ENCODE measurements around the gene DVL3.
"Not testable (repeated sequence)": the region's sequence is repeated elsewhere in the genome, so short reads cannot be mapped to it uniquely, and the experiment has no call there.

The DVL3 gene

GRCh38 chr3:184155644-184156521 lies 706 bp downstream of the DVL3 start:
- in situ Hi-C loops (cut with MboI; ENCODE audit: low sequenced_read_pairs) = no loop called here

GRCh38 chr3:184156522-184156955 lies 1.4 kb downstream of the DVL3 start:
- in situ Hi-C loops (cut with MboI; ENCODE audit: low sequenced_read_pairs) = no loop called here

DNA sequence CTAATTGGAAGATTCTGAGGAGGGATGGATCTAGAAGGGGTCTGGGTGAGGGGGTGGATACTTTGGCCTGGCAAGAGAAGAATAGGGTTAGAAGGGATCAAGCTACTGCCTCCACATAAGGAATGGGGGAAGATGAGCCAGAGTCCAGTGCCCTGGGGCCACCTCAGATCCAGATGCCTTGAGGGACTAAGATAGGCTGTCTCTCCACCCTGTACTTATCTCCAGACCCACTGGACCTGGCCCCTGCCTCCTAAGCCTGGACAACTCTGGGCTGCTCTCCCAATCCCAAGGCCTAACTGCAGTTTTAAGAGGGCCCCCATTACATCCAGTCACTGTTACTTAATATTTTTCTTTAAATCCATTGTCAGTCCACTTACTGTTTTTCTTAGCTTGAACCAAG lies 2.0 kb downstream of the DVL3 start:
- in situ Hi-C loops (cut with MboI; ENCODE audit: low sequenced_read_pairs) = no loop called here

GRCh38 chr3:184158404-184158803 lies 3.2 kb downstream of the DVL3 start:
- in situ Hi-C loops (cut with MboI; ENCODE audit: low sequenced_read_pairs) = no loop called here

DNA sequence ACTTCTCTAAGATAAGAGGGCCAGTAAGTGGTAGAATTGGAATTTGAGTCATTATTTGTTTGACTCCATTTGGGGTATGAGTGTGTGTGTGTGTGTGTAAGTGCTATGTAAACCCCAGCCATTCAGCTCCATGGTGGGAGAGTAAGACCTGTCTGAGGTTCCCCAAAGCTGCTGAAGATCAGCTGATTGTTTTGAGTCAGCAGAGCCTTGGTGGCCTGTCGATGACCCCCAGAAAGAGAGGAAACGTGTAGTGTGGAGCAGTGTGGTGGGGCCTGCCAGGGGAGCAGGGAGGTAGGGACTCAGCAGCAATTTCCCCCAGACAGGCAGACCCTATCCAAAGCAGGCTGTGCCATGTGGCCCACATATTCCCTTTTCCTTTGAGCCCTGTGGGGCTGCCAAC lies 5.3 kb downstream of the DVL3 start:
- in situ Hi-C loops (cut with MboI; ENCODE audit: low sequenced_read_pairs) = no loop called here

DNA sequence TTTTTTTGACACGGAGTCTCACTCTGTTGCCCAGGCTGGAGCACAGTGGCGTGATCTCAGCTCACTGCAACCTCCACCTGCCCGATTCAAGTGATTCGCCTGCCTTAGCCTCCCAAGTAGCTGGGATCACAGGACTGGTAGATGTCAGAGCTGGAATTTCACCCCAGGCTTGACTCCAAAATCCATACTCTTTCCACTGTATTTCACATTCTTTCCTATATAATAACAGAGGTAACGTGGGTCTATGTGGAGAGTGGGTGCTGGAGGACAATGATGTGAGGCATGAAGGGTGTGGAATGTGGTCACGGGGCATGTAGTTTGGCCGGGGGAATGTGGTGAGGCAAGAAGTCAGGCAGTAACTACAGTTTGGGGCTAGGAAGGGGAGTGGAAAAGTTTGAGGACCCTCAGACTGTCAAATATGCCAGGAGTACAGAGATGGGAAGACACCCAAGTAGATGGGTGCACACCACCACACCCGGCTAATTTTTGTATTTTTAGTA lies 7.4 kb downstream of the DVL3 start:
- in situ Hi-C loops (cut with MboI; ENCODE audit: low sequenced_read_pairs) = not testable (repeated sequence)

GRCh38 chr3:184164648-184165330 lies 9.6 kb downstream of the DVL3 start:
- in situ Hi-C loops (cut with MboI; ENCODE audit: low sequenced_read_pairs) = no loop called here

DNA sequence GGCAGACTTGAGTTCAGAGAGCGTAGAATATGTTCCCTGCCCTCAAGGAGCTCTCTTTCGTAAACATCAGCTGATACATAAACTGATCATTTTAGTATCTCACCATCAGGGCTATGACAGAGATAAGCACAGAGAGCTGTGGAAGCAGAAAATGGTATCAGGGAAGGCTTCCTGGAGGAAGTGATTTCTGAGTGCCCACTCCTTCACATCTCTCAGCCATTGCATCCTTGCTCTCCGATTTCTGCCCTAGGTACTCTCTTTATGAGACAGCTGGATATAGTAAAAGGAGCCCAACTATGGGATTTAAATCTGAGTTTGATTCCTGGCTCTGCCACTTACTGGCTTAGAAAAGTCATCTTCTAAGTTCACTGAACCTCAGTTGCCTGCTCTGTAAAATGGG lies 10.4 kb downstream of the DVL3 start:
- in situ Hi-C loops (cut with MboI; ENCODE audit: low sequenced_read_pairs) = no loop called here

GRCh38 chr3:184166671-184167070 lies 11.5 kb downstream of the DVL3 start:
- in situ Hi-C loops (cut with MboI; ENCODE audit: low sequenced_read_pairs) = no loop called here

DNA sequence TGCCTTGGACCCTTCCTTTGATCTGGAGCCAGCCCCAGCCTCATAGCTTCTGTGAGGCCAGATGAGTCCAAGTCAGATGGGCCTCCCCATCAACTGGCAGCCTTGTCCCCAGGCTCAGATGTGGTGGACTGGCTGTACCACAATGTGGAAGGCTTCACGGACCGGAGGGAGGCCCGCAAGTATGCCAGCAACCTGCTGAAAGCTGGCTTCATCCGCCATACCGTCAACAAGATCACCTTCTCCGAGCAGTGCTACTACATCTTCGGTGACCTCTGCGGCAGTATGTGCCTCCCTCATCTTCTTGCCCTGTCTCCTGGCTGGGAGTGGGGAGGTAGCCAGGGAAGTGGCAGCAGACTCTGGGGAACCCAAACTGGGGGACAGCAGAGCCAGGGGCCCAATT lies 12.6 kb downstream of the DVL3 start:
- in situ Hi-C loops (cut with MboI; ENCODE audit: low sequenced_read_pairs) = no loop called here

DNA sequence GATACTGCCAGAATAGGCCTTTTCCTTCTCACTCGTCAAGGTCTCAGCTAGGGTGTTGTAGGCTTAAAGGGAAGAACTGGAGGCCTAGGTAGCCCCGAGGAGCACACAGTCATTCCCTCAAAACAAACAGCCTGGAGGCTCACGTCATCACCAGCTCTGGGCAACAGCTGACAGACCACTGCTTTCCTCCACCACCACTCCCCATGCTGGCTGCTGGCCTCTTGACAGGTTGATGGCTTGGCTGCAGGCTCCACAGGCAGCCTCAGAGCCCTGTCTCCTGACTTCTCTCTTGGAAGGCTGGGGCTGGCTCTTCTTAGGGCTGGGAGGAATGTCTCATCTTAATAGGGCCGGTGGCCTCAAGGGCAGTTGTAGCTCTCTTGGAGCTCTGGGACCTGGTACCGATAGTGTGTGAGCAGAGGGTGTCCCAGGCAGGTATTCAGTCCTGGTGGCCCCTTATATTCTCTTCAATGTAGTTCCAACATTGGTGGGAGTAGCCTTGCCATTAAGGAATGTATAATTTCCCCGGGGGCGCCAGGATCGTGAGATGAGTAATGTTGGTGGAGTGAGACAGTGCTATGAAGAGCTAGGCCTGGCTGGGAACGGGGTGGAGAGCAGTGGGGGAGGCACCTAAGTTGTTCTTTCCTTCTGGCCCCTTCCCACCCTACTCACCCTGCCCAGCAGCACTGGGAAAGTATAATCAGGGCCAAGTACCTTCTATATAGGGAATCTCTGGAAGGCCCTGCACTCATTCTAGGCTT lies 13.4 kb downstream of the DVL3 start:
- in situ Hi-C loops (cut with MboI; ENCODE audit: low sequenced_read_pairs) = no loop called here

GRCh38 chr3:184169896-184170875 lies 15.0 kb downstream of the DVL3 start:
- in situ Hi-C loops (cut with MboI; ENCODE audit: low sequenced_read_pairs) = no loop called here

DNA sequence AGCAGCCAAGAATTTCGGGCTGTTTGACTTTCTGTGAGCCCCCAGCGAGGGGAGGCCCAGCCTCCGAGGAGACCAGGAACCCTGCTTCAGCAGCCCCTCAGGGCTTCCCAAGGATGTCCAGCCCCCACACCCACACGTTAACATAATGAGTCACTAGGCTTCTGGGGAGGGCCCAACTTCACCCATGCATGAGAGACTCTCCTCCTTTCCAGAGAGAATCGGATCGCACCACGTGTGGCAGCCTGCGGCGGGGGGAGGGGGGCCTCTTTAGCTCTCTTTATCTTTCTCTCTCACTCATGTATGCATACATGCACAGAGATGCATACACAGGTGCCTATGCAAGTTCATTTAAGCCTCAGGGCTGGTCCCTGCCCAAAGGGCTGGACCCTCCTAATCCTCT lies 16.4 kb downstream of the DVL3 start:
- in situ Hi-C loops (cut with MboI; ENCODE audit: low sequenced_read_pairs) = no loop called here

- in situ Hi-C loops (cut with MboI; ENCODE audit: low sequenced_read_pairs) = no loop called here
These were observed 17.6 kb downstream of the DVL3 start for GRCh38 chr3:184172681-184173373.

DNA sequence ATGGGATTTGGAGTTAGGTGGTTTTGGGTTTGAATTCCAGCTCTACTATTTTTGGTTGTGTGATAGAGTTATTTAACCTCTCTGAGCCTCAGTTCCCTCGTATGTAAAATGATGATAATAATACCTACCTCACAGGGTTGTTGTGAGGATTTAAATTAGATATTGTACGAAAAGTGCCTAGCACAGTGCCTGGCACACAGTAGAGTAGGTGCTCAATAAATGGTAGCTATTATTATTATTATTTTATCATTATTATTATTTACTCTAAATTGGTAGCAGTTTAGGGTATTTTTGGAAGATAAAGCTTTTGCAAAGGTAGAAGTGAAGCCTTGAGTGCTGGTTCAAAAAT lies 18.2 kb downstream of the DVL3 start:
- in situ Hi-C loops (cut with MboI; ENCODE audit: low sequenced_read_pairs) = no loop called here

DNA sequence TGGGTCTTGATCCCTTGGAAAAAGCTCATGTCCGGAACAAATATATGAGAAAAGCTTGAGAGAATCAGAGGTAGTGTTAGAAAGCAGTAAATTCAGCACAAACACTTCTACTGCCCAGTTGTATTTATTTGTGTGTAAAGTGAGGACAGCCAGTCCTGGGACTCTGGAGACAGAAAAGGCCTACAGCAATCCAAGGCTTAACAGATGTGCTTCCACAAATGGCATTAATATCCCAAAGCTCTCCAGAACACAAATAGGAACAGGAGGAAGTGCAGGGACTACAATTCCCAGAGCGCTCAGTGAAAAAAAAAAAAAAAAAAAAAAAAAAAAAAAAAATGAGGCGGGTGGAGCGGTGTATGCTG lies 19.1 kb downstream of the DVL3 start:
- in situ Hi-C loops (cut with MboI; ENCODE audit: low sequenced_read_pairs) = no loop called here

DNA sequence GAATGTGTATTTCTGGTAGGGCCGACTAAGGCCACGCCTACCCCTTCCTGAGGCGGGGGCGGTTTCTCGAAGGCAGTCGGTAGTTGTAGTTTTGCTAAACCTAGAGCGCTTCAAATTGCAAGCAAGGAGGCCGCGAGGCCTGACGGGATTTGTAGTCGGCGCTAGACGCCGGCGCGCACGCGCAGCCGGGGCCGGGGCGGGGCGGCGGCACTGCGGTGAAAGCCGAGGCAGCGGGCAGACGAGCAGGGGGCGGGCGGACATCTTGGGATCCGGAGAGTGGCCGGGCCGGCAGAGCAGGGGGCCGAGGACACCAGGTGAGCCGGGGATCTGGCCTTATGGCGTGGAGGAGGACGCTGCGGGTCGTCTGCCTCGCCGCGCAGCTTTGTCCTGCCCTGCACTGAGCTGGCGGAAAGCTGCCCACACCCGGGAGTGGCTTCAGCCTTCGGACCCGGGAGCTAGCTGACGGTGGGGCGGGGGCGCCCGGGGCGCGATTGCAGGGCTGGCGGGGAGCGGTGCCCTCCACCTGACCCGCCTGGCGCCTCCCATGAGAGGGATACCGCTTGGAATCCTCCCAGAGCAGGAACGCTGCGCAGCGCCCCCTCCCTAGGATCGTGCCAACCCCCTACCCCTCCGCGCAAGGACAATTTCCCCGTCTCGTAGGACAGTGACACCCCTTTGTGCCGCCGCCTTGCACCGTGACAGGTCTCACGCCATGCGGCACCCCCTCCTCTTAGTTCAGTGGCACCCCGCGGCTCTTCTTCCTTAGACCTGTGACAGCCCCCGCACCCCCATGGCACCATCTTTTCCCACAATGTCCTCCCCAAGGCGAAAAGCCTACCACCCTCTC lies 19.7 kb downstream of the DVL3 start, which contains the start of gene AP2M1:
AP2M1 (plus strand) TSS at position 210 of the 847 bp plus-strand sequence. CDS start 2,139 bp downstream, outside the sequence.
- in situ Hi-C loops (cut with MboI; ENCODE audit: low sequenced_read_pairs) = no loop called here

DNA sequence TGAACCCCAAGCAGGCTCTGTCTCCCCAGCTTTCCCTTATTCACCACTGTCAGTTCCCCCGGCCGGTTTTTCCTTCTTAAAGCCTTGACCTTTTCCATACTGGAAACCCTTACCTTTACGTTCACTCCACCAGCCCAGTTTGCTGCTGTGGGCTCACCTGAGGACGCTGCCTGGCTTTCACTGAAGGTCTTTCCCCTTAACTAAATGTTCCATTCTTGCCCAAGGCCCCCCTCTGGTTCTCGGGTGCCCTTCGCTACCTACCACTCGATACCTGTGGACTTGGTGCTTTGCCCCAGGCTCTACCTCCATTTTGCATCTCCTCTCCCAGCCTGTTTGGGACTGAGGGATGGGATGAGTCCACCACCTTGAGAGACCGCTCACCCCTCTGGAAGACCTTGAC lies 20.3 kb downstream of the DVL3 start:
- in situ Hi-C loops (cut with MboI; ENCODE audit: low sequenced_read_pairs) = no loop called here

DNA sequence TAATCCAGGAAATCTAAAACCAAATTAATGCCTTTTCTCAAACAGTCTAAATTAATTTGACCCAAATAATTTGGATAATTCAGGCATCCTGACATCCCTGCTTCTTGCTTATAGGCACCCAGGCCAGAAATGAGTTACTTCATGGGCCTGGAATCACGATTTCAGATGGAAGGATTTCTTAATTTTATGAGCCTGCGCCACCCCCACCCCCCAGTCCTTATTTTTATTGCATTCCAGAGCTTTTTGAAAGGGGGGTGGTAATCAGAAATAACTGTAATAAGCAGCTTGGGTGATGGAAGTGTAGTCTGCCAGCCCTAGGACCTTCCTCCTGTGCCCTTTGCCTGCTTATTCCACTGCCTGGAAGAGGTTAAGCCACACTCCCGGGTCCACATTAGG lies 20.8 kb downstream of the DVL3 start:
- in situ Hi-C loops (cut with MboI; ENCODE audit: low sequenced_read_pairs) = no loop called here

Data from hTERT RPE-1 (cell line).